HuH-7 (cell line): Measurements from ENCODE around the gene ANKRD13D.

Source experiments
- DNase-seq: peaks from one replicate; pipeline ENCODE4 v3.0.0; 2011; ENCODE audit warnings: low spot score

ANKRD13D gene

GRCh38 chr11:67289226-67289650 is at the start of gene ANKRD13D:
TSS of gene ANKRD13D (plus strand) at chr11:67289303. CDS start at chr11:67289461, 158 bp downstream.
- DNase-seq: no peak

GRCh38 chr11:67239783-67240575 is 49.1 kb upstream of the ANKRD13D start:
- DNase-seq: peak; percentile 100

GRCh38 chr11:67240576-67241389 is 48.3 kb upstream of the ANKRD13D start:
- peak; percentile 92 for DNase-seq

- no peak for DNase-seq
Observed at GRCh38 chr11:67242548-67242947, 46.6 kb upstream of the ANKRD13D start.

- no peak for DNase-seq
Observed at GRCh38 chr11:67243051-67243450, 46.1 kb upstream of the ANKRD13D start.

GRCh38 chr11:67245046-67245445 is 44.1 kb upstream of the ANKRD13D start:
- no peak for DNase-seq

GRCh38 chr11:67247946-67248550 is 41.1 kb upstream of the ANKRD13D start:
- DNase-seq: no peak

- DNase-seq: no peak
Observed at GRCh38 chr11:67248653-67249052, 40.5 kb upstream of the ANKRD13D start.

- no peak for DNase-seq
Observed at GRCh38 chr11:67250059-67251043, 38.8 kb upstream of the ANKRD13D start.

- no peak for DNase-seq
Observed at GRCh38 chr11:67251841-67252240, 37.3 kb upstream of the ANKRD13D start.

GRCh38 chr11:67252831-67253239 is 36.3 kb upstream of the ANKRD13D start:
- peak; percentile 91 for DNase-seq

GRCh38 chr11:67253872-67254624 is 35.1 kb upstream of the ANKRD13D start:
- DNase-seq: no peak

GRCh38 chr11:67254798-67255197 is 34.3 kb upstream of the ANKRD13D start:
- no peak for DNase-seq

- no peak for DNase-seq
Observed at GRCh38 chr11:67255353-67255752, 33.8 kb upstream of the ANKRD13D start.

- no peak for DNase-seq
Observed at GRCh38 chr11:67255864-67256263, 33.2 kb upstream of the ANKRD13D start.

- DNase-seq: no peak
Observed at GRCh38 chr11:67256477-67257135, 32.5 kb upstream of the ANKRD13D start.

- no peak for DNase-seq
Observed at GRCh38 chr11:67260406-67260805, 28.7 kb upstream of the ANKRD13D start.

GRCh38 chr11:67260885-67261639 is 28.0 kb upstream of the ANKRD13D start:
- DNase-seq: peak; percentile 100

- DNase-seq: no peak
Observed at GRCh38 chr11:67261640-67261945, 27.5 kb upstream of the ANKRD13D start.
